AG08395 (cell line): ENCODE results near the gene MATR3.
A peak's percentile ranks its signal among the peaks of the same experiment; 100 is the strongest.
"Not testable (repeated sequence)": the region's sequence is repeated elsewhere in the genome, so short reads cannot be mapped to it uniquely, and the experiment has no call there.

Experiments
- DNase-seq: peaks from one replicate; pipeline ENCODE4 v3.0.0; 2012; ENCODE audit warnings: mixed read lengths, low spot score

MATR3 gene

GRCh38 chr5:139293507-139294373 lies at the start of gene MATR3:
TSS of gene MATR3 (plus strand) at chr5:139293740. CDS start at chr5:139307416, 13,676 bp downstream.
- peak; percentile 98 for DNase-seq

DNA sequence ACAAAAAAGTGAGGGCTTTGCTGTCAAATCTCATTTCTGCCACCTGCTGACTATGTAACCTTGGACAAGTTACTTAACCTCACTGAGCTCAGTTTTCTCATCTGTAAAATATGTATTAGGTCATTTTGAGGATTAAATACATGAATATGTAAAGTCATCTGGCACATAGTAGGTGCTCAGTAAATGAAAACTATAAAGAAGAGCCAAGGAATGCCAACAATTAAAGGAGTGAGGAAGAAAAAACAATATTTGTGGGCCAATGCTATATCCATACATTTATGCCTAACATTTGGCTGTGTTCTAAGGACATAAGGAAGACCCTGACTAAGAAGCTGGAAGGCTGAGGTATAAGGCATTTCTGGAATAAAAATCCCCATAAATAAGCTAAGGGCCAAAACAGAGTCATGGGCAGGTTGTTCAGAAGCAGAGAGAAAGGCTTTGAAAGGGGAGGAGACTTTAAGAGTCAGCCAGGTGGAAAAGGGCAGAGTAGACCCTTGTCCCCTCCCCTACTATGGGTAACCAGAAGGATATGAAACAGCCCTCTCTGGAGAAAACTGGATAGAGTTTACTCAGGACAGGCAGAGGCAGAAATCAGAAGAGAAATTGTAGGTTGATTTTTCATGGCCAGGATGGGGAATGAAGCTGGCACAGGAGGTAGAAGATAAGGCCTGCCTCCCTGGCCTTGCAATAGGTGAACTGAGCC lies 47.8 kb upstream of the MATR3 start:
- no peak for DNase-seq

- DNase-seq, result peak; percentile 63
Observed at GRCh38 chr5:139246394-139246793, 47.1 kb upstream of the MATR3 start.

DNA sequence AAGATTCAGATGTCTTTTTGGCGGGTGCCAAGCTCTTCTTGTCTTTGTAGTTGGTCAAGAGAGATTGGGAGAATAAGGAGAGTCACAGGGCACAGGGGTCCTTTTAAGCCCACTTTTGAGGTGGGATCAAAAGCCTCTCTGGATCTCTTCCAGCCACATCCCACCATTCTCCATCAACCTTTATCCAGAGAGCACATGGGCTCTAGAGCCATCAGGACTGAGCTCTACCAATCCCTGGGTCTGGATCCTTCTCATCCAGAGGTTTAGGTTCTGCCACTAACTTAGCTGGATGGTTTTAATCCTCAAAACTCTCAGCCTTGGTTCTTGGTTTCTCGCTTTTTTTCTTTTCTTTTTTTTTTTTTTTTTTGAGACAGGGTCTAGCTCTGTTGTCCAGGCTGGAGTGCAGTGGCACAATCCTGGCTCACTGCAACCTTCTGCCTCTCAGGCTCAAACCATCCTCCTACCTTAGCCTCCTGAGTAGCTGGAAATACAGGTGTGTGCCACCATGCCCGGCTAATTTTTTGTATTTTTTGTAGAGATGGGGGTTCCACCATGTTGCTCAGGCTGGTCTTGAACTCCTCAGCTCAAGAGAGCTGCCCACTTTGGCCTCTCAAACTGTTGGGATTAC lies 44.6 kb upstream of the MATR3 start:
- no peak for DNase-seq

GRCh38 chr5:139251281-139251687 lies 42.3 kb upstream of the MATR3 start:
- DNase-seq, result no peak

- DNase-seq, result peak; percentile 27
Observed at GRCh38 chr5:139251695-139252288, 41.7 kb upstream of the MATR3 start.

DNA sequence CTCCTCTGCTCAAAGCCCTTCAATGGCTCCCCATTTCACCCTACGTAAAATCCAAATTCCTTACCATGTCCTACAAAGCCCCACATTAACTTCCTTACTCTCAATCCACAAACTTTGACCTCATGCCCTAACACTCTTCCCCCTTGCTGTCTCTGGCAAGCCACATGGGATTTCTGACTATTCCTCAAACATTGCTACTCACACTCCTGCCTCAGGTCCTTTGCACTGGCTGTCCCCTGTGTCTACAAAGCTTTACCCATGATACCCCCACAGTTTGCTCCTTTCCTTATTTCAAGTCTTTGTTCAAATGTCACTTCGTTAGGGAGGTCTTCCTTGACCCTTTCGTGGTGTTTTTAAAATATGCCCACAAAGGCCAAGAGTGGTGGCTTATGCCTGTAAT lies 40.4 kb upstream of the MATR3 start:
- DNase-seq, result no peak

- no peak for DNase-seq
Observed at GRCh38 chr5:139256820-139257219, 36.7 kb upstream of the MATR3 start.

- DNase-seq, result no peak
Observed at GRCh38 chr5:139262059-139262741, 31.3 kb upstream of the MATR3 start.

DNA sequence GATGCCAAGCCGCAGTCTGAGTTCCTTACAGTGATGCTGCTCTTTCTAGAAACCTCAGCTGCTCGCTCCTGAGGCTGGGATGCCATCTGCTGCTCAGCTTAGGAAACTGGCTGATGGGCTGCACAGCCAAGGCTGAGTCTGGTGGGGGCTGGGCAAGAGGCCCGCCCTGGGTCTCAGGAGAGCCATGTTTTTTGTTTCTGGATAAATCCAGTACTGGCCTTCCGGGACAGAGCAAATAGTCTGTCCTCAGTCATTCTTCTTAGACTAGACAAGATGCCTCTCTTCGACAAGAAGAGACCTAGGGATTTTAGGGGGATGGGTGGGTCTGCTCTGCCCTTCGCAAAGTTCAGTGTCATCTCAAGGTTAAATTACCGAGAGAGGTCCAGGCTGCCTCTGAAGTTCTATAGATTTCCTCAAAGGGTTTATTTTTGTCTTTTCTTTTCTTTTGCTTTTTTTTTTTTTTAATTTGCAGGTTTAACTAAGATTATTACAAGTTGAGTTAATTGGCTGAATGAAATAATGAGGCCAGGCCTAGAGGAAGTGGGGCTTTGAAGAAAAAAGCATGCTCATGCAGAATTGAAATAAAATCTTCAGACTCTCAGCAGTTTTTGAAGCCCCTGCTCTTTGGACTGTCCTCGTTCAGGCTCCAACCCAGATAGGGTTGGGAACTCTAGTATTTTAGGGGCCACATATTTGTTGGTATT lies 30.6 kb upstream of the MATR3 start:
- peak; percentile 95 for DNase-seq

DNA sequence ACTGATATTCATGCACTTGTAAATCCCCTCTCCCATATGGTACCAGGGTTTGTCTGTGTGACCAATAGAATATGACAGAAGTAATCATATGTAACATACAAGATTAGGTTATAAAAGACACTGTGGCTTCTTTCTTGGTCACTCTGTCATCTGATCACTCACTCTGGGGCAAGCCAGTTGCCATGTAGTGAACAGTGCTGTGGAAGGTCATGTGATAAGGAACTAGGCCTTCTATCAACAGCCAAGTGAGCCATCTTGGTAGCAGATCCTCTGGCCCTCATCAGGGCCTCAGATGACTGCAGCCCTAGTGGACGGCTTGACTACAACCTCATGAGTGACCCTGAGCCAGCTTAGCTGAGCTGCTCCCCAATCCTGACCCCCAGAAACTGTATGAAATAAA lies 30.0 kb upstream of the MATR3 start:
- DNase-seq, result no peak

- no peak for DNase-seq
Observed at GRCh38 chr5:139263946-139264345, 29.6 kb upstream of the MATR3 start.

DNA sequence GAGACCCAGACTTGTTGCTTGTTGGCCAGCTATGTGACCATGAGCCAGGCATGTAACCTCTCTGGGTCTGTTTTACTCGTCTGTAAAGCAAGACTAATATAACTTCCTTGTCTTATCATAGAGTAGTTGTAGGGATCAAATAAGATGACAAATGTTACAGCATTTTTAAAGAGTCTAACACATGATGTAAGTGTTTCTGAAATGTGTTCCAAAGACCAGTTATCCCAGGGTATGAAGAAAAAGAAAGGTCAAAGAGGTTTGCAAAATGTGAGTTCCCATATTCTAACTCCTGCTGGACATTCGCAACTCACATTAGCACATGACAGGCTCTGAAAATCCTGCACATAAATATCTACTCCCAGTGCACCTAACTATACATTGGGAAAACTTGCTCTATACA lies 28.5 kb upstream of the MATR3 start:
- DNase-seq, result no peak

GRCh38 chr5:139266236-139266635 lies 27.3 kb upstream of the MATR3 start:
- no peak for DNase-seq

DNA sequence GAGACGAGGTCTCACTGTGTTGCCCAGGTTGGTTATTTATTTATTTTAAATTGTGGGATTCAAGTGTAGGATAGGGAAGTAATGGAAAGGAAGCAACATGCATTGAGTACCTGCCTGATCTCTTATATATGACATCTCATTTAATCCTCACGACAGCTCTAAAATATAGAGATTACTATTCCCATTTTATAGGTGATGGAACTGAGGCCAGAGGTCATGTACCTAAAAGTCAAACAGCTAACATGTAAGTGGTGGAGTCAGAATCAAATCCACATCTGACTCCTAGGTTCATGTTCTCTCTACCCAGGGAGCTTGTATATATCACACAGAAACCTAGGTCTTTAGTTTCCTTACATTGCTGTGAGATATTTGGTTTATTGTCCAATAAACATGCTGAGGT lies 26.1 kb upstream of the MATR3 start:
- DNase-seq, result no peak

GRCh38 chr5:139268364-139269202 lies 25.0 kb upstream of the MATR3 start:
- no peak for DNase-seq

DNA sequence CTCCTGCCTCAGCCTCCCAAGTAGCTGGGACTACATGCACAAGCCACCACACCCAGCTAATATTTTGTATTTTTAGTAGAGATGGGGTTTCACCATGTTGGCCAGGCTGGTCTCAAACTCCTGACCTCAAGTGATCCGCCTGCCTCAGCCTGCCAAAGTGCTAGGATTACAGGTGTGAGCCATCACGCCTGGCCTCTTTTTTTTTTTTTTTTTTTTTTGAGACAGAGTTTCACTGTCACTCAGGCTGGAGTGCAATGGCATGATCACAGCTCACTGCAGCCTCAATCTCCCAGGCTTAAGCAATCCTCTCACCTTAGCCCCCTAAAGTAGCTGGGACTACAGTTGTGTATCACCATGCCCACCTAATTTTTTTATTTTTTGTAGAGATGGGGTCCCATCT lies 22.8 kb upstream of the MATR3 start:
- not testable (repeated sequence) for DNase-seq

DNA sequence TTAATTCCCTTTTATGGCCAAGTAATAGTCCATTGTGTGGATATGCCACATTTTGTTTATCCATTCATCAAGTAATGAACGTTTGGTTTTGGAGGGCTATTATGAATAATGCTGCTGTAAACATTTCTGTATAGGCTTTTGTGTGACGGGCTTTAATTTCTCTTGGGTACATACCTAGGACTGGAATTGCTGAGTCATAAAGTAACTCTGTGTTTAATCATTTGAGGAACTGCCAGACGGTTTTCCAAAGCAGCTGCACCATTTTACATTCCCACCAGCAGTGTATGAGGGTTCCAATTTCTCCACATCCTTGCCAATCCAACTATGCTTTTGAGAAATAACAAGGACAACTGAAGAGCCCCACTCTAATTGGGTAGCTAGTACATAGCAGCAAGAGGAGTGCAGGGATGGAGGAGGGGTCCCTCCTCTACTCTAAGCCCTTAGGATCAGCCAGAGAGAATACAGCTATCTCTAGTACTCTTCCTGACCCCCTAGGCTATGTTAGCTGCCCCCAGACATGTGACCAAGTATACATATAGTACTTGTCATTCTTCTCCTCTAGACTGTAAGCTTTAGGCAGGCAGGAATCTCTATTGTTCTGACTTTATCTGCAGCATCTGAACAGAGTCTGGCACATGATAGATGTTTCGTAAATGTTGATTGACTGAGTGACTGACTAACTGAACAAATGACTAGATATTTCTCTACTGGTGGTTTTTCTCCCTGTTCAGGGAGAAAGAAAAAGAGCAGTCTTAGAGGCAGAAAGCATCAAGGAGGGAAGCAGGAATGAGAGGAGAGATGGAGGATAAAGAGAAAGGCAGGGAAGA lies 22.1 kb upstream of the MATR3 start:
- DNase-seq, result peak; percentile 17
